IMR-90 (cell line): ENCODE results near the gene TNFRSF11A. TPM values are rescaled to one million over a fixed set of nuclear protein-coding genes. Genes with fewer than 3 reads are reported as not detected.

ENCODE experiments used
- ATAC-seq: fragments of 200-7000 bp; cut with Tn5 transposase; 2 replicates; pipeline ENCODE4 v1.9.1; 2020; ENCODE audit warnings: low read depth, mild to moderate bottlenecking, moderate library complexity
- BruUV-seq: library from RNA; stranded (reverse); fragments of 400-500 nt; replicated peaks from 2 replicates; lab custom pipeline; 2021; lab: Mats Ljungman, UMichigan
- CTCF ChIA-PET: fragments of 300-600 bp; formaldehyde crosslinking; extraction: SDS; loops from one replicate; lab custom pipeline; 2021; ENCODE audit warnings: antibody characterized with exemption; lab: Yijun Ruan, JAX
- POLR2A ChIA-PET: fragments of 300-600 bp; sonication (Branson Sonifier 250); formaldehyde crosslinking; loops from one replicate; lab custom pipeline; 2022; ENCODE audit warnings: antibody characterized with exemption; ENCODE audit not compliant: unreplicated experiment; lab: Charles Lee
- DNase-seq: peaks from one replicate; pipeline ENCODE4 v3.0.0; 2013
- H2AFZ ChIP-seq: replicated peaks from 2 replicates; pipeline ENCODE3; 2013; ENCODE audit warnings: low read length, mild to moderate bottlenecking; ENCODE audit not compliant: poor library complexity
- H2AK5ac ChIP-seq: 2 replicates; pipeline ENCODE4 v1.6.1; 2013; ENCODE audit warnings: low read depth, low read length, inconsistent platforms
- H2AK9ac ChIP-seq: replicated peaks from 2 replicates; pipeline ENCODE3; 2013; ENCODE audit warnings: mild to moderate bottlenecking, low read depth, low read length, moderate library complexity; ENCODE audit not compliant: poor library complexity
- H2BK120ac ChIP-seq: 2 replicates; pipeline ENCODE4 v1.6.1; 2013; ENCODE audit warnings: low read depth, low read length, inconsistent platforms
- H2BK15ac ChIP-seq: 3 replicates; pipeline ENCODE4 v1.6.1; 2013; ENCODE audit warnings: low read depth, low read length, inconsistent platforms
- H2BK20ac ChIP-seq: 2 replicates; pipeline ENCODE4 v1.6.1; 2013; ENCODE audit warnings: low read depth, mild to moderate bottlenecking, inconsistent platforms, low read length, moderate library complexity
- H2BK5ac ChIP-seq: 2 replicates; pipeline ENCODE4 v1.6.1; 2013; ENCODE audit warnings: mild to moderate bottlenecking, low read depth, low read length, inconsistent platforms; ENCODE audit not compliant: poor library complexity, severe bottlenecking
- H3K14ac ChIP-seq: replicated peaks from 2 replicates; pipeline ENCODE4 v1.6.1; 2013; ENCODE audit warnings: low read depth, low read length, inconsistent platforms
- H3K18ac ChIP-seq: 2 replicates; pipeline ENCODE4 v1.6.1; 2013; ENCODE audit warnings: low read depth, low read length, control low read depth
- H3K23ac ChIP-seq: 2 replicates; pipeline ENCODE4 v1.6.1; 2013; ENCODE audit warnings: low read depth, low read length, inconsistent platforms
- H3K27ac ChIP-seq: 2 replicates; pipeline ENCODE4 v1.5.1; 2013; ENCODE audit warnings: mild to moderate bottlenecking, control low read depth, low read length; ENCODE audit not compliant: insufficient read depth
- H3K27me3 ChIP-seq: 2 replicates; pipeline ENCODE4 v1.6.1; 2013; ENCODE audit warnings: low read length; ENCODE audit not compliant: control insufficient read depth, insufficient read depth
- H3K36me3 ChIP-seq: 2 replicates; pipeline ENCODE4 v1.6.1; 2013; ENCODE audit warnings: low read length, mixed read lengths; ENCODE audit not compliant: control insufficient read depth, insufficient read depth
- H3K4ac ChIP-seq: 2 replicates; pipeline ENCODE4 v1.6.1; 2013; ENCODE audit warnings: low read depth, low read length, inconsistent platforms
- H3K4me1 ChIP-seq: 2 replicates; pipeline ENCODE4 v1.6.1; 2013; ENCODE audit warnings: low read length, mixed read lengths; ENCODE audit not compliant: control insufficient read depth, insufficient read depth
- H3K4me2 ChIP-seq: 2 replicates; pipeline ENCODE4 v1.6.1; 2013; ENCODE audit warnings: low read depth, mild to moderate bottlenecking, control low read depth, low read length, moderate library complexity
- H3K4me3 ChIP-seq: 2 replicates; pipeline ENCODE4 v1.5.1; 2013; ENCODE audit warnings: low read depth, mild to moderate bottlenecking, control low read depth, low read length, moderate library complexity; ENCODE audit not compliant: insufficient read depth
- H3K56ac ChIP-seq: 2 replicates; pipeline ENCODE4 v1.6.1; 2013; ENCODE audit warnings: low read length, inconsistent platforms; ENCODE audit not compliant: insufficient read depth; ENCODE audit errors: extremely low read depth
- H3K79me1 ChIP-seq, 2 experiments: 2 replicates each; pipeline ENCODE4 v1.6.1; 2013; ENCODE audit warnings: low read length in 2 of 2, inconsistent platforms in 1 of 2, low read depth in 1 of 2
- H3K9ac ChIP-seq: 2 replicates; pipeline ENCODE4 v1.6.1; 2013; ENCODE audit warnings: low read depth, low read length, control low read depth
- H3K9me1 ChIP-seq: 2 replicates; pipeline ENCODE4 v1.6.1; 2013; ENCODE audit warnings: low read length, inconsistent platforms; ENCODE audit not compliant: insufficient read depth
- H3K9me3 ChIP-seq: 2 replicates; pipeline ENCODE4 v1.6.1; 2013; ENCODE audit warnings: low read length; ENCODE audit not compliant: control insufficient read depth, insufficient read depth
- H4K20me1 ChIP-seq: 2 replicates; pipeline ENCODE4 v1.6.1; 2013; ENCODE audit warnings: low read length, inconsistent platforms; ENCODE audit not compliant: insufficient read depth
- H4K5ac ChIP-seq: 2 replicates; pipeline ENCODE4 v1.6.1; 2013; ENCODE audit warnings: mild to moderate bottlenecking, low read depth, low read length, control low read depth
- H4K8ac ChIP-seq, 2 experiments: 2 replicates each; pipeline ENCODE4 v1.6.1; 2013; ENCODE audit warnings: low read depth in 2 of 2, low read length in 2 of 2, control low read depth in 1 of 2, inconsistent platforms in 1 of 2
- H4K91ac ChIP-seq: 2 replicates; pipeline ENCODE4 v1.6.1; 2013; ENCODE audit warnings: low read depth, low read length, inconsistent platforms; ENCODE audit not compliant: insufficient read depth
- BHLHE40 ChIP-seq: fragments of 150-350 bp; IDR thresholded peaks from 2 replicates; pipeline ENCODE4 v1.6.1; 2016; ENCODE audit warnings: mild to moderate bottlenecking, low read depth, low read length
- CEBPB ChIP-seq: IDR thresholded peaks from 2 replicates; pipeline ENCODE4 v1.6.1; 2012; ENCODE audit warnings: low read depth, low read length, improper control_type of control experiment
- CHD1 ChIP-seq: IDR thresholded peaks from 2 replicates; pipeline ENCODE4 v1.6.1; 2012; ENCODE audit warnings: low read depth, low read length, improper control_type of control experiment
- FOS ChIP-seq: fragments of 150-350 bp; IDR thresholded peaks from 2 replicates; pipeline ENCODE4 v1.6.1; 2016; ENCODE audit warnings: low read depth, low read length
- MAFK ChIP-seq: IDR thresholded peaks from 2 replicates; pipeline ENCODE4 v1.6.1; 2012; ENCODE audit warnings: low read depth, low read length, improper control_type of control experiment
- MAZ ChIP-seq: IDR thresholded peaks from 2 replicates; pipeline ENCODE4 v1.6.1; 2012; ENCODE audit warnings: low read depth, mild to moderate bottlenecking, low read length, improper control_type of control experiment, moderate library complexity, borderline replicate concordance
- MXI1 ChIP-seq: IDR thresholded peaks from 2 replicates; pipeline ENCODE4 v1.6.1; 2012; ENCODE audit warnings: low read depth, mild to moderate bottlenecking, low read length, moderate library complexity, borderline replicate concordance
- NFE2L2 ChIP-seq: fragments of 150-350 bp; IDR thresholded peaks from 2 replicates; pipeline ENCODE4 v1.6.1; 2016; ENCODE audit warnings: low read depth, mild to moderate bottlenecking, low read length
- POLR2A ChIP-seq: IDR thresholded peaks from 2 replicates; pipeline ENCODE4 v1.6.1; 2012; ENCODE audit warnings: mild to moderate bottlenecking, low read depth, low read length
- RAD21 ChIP-seq: IDR thresholded peaks from 2 replicates; pipeline ENCODE4 v1.6.1; 2012; ENCODE audit warnings: low read length, improper control_type of control experiment
- RCOR1 ChIP-seq: IDR thresholded peaks from 2 replicates; pipeline ENCODE4 v1.6.1; 2012; ENCODE audit warnings: mild to moderate bottlenecking, low read length, improper control_type of control experiment; ENCODE audit not compliant: insufficient replicate concordance
- RFX5 ChIP-seq: IDR thresholded peaks from 2 replicates; pipeline ENCODE4 v1.8.0; 2012; ENCODE audit warnings: low read depth, mild to moderate bottlenecking, low read length, moderate library complexity
- SMC3 ChIP-seq: fragments of 150-350 bp; IDR thresholded peaks from 2 replicates; pipeline ENCODE4 v1.6.1; 2016; ENCODE audit warnings: low read depth, mild to moderate bottlenecking, antibody characterized with exemption, low read length, moderate library complexity
- WGBS, 2 experiments: methylation state at CpG; one replicate each; pipeline versions ENCODE4 v1.1.5 to v1.1.7; 2013; ENCODE audit warnings: missing lambda C conversion rate in 2 of 2; ENCODE audit not compliant: insufficient read length in 1 of 2; ENCODE audit errors: extremely low coverage in 2 of 2; 5-methylcytosine and 5-hydroxymethylcytosine counted together
- dilution Hi-C: fragments of 300-500 bp; cut with HindIII; formaldehyde crosslinking; loops from one replicate; pipeline ENCODE4 v1.14.3; 2018; ENCODE audit warnings: low sequenced_read_pairs; ENCODE audit not compliant: unreplicated experiment
- in situ Hi-C: fragments of 300-500 bp; cut with MboI; formaldehyde crosslinking; loops from 3 replicates; pipeline ENCODE4 v1.14.3; 2019; ENCODE audit warnings: low sequenced_read_pairs, inconsistent platforms, mixed read lengths
- intact Hi-C: fragments of 100-400 bp; cut with micrococcal nuclease; formaldehyde crosslinking; loops from 2 replicates; pipeline ENCODE4 v1.10.0; 2022
- polyA plus RNA-seq, 3 experiments: library from polyadenylated mRNA; depleted of rRNA; stranded (reverse); fragments of >200 nt; gene quantifications; 2 replicates each; pipeline ENCODE4 v1.2.3, GENCODE V29; 2012; ENCODE audit warnings: low replicate concordance in 1 of 3
- total RNA-seq: library from RNA; depleted of rRNA; stranded (reverse); fragments of >200 nt; gene quantifications from 2 replicates; pipeline ENCODE4 v1.2.3, GENCODE V29; 2012
- TF ChIP-seq, protein P1 (sequence below): fragments of 150-350 bp; IDR thresholded peaks from 2 replicates; pipeline ENCODE4 v1.6.1; 2017; ENCODE audit warnings: mild to moderate bottlenecking, antibody characterized with exemption, low read length, low read depth
- TF ChIP-seq, protein P2 (sequence below): conservative IDR thresholded peaks from 2 replicates; pipeline ENCODE4 v1.5.1; 2012; ENCODE audit warnings: mild to moderate bottlenecking, low read depth, low read length, improper control_type of control experiment
- TF ChIP-seq, protein P3 (sequence below): fragments of 150-350 bp; IDR thresholded peaks from 2 replicates; pipeline ENCODE4 v1.6.1; 2016; ENCODE audit warnings: low read depth, mild to moderate bottlenecking, low read length, moderate library complexity, borderline replicate concordance

The TNFRSF11A gene
- total and polyA plus RNA-seq, 2 of the 4 experiments (the other 2 are of a cell fraction), result under 0.01 TPM; not detected in 1

DNA sequence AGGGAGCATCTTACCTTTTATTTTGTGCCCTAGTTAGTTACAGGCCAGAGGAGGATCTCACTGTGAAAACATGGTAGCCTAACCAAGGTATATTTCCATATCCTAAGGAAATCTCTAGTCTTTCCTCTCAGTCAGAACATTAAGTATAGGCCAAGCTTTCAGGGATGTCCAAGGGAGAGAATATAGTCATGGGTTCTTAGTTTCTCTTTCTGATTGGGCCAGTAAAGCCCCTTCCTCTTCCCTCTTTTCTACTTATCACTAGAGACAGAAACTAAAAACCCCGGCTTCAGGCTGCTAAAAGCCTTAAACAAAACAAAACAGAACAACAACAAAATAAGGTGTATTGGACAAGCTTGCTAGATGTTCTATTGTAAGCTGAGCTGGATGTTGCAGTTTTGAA is 44.3 kb upstream of the TNFRSF11A start:
- Histone ChIP-seq H3K27me3 (no peaks in the 10 kb centered on the region), H2BK15ac (no peak overlapping the region), H3K18ac (peak overlapping the region; percentile 64; the same call in 1 of the 2 replicates), H3K56ac (no peak overlapping the region), H2AFZ (no peak overlapping the region), H2AK5ac (no peak overlapping the region), H2BK120ac (peak overlapping the region; percentile 22), H2BK5ac (peak overlapping the region; percentile 53), H3K4me1 (peaks cover 7% of the 10 kb centered on the region), H4K5ac (no peak overlapping the region), H3K27ac (peak overlapping the region; percentile 35; the same call in 1 of the 2 replicates), H4K91ac (no peak overlapping the region), H2BK20ac (no peak overlapping the region), H3K14ac (no peak overlapping the region), H3K4ac (peak overlapping the region; percentile 14; the same call in 1 of the 2 replicates), H3K9me3 (no peaks in the 10 kb centered on the region), H3K4me3 (no peak overlapping the region), H3K23ac (no peak overlapping the region), H3K9me1 (peaks cover 3% of the 10 kb centered on the region; the same call in 1 of the 2 replicates), H3K79me1 (peaks cover 3 to 11% of the 10 kb centered on the region in 2 experiments; a peak in 2 of 4 replicates), H4K8ac (0 out of 4 replicates have a peak overlapping the region, but pooled peaks of 1 of the 2 experiments have one; percentile 38), H3K9ac (no peak overlapping the region), H4K20me1 (no peaks in the 10 kb centered on the region), H3K4me2 (no peak overlapping the region; the same call in 1 of the 2 replicates), H3K36me3 (peaks cover 8% of the 10 kb centered on the region; the same call in 1 of the 2 replicates), H2AK9ac (no peak overlapping the region)
- BruUV-seq, result no TSS peak
- dilution Hi-C loops, result no loop called here
- intact Hi-C loops, result no loop called here
- ATAC-seq (no peak), DNase-seq (no peak)
- no CpG with 5 or more reads among the region's 1 CpG for WGBS, 2 experiments
- in situ Hi-C loops, result loop anchor here (25.0 kb wide), 1 partner anchor 282 kb away; no protein-coding TSS in a partner anchor
- TF ChIP-seq SMC3 (no peak), FOS (no peak), RCOR1 (no peak), BHLHE40 (no peak), NFE2L2 (no peak), POLR2A (no peak), CHD1 (no peak), RAD21 (no peak), CEBPB (no peak), MXI1 (no peak), MAFK (no peak), RFX5 (no peak), MAZ (no peak)
- TF ChIP-seq, protein P1, sequence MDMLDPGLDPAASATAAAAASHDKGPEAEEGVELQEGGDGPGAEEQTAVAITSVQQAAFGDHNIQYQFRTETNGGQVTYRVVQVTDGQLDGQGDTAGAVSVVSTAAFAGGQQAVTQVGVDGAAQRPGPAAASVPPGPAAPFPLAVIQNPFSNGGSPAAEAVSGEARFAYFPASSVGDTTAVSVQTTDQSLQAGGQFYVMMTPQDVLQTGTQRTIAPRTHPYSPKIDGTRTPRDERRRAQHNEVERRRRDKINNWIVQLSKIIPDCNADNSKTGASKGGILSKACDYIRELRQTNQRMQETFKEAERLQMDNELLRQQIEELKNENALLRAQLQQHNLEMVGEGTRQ, result no peak
- TF ChIP-seq, protein P2, sequence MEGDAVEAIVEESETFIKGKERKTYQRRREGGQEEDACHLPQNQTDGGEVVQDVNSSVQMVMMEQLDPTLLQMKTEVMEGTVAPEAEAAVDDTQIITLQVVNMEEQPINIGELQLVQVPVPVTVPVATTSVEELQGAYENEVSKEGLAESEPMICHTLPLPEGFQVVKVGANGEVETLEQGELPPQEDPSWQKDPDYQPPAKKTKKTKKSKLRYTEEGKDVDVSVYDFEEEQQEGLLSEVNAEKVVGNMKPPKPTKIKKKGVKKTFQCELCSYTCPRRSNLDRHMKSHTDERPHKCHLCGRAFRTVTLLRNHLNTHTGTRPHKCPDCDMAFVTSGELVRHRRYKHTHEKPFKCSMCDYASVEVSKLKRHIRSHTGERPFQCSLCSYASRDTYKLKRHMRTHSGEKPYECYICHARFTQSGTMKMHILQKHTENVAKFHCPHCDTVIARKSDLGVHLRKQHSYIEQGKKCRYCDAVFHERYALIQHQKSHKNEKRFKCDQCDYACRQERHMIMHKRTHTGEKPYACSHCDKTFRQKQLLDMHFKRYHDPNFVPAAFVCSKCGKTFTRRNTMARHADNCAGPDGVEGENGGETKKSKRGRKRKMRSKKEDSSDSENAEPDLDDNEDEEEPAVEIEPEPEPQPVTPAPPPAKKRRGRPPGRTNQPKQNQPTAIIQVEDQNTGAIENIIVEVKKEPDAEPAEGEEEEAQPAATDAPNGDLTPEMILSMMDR, result no peak
- TF ChIP-seq, protein P3, sequence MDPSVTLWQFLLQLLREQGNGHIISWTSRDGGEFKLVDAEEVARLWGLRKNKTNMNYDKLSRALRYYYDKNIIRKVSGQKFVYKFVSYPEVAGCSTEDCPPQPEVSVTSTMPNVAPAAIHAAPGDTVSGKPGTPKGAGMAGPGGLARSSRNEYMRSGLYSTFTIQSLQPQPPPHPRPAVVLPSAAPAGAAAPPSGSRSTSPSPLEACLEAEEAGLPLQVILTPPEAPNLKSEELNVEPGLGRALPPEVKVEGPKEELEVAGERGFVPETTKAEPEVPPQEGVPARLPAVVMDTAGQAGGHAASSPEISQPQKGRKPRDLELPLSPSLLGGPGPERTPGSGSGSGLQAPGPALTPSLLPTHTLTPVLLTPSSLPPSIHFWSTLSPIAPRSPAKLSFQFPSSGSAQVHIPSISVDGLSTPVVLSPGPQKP, result no peak
- POLR2A ChIA-PET, result no interaction called here
- CTCF ChIA-PET, result no interaction called here
